Hepatocyte (in vitro differentiated cells): Measurements from ENCODE around the gene KCNQ1. TPM values are rescaled to one million over a fixed set of nuclear protein-coding genes. Genes with fewer than 3 reads are reported as not detected.

Experiments used
- DNase-seq: peaks from one replicate; pipeline ENCODE4 v3.0.0-alpha.2; 2016; ENCODE audit warnings: low spot score
- H2AFZ ChIP-seq: fragments of 200-600 bp; sonication (generic); 2 replicates; pipeline ENCODE4 v1.6.0; 2016; ENCODE audit warnings: antibody characterized with exemption, mild to moderate bottlenecking
- H3K27ac ChIP-seq: fragments of 200-600 bp; sonication (generic); 2 replicates; pipeline ENCODE4 v1.5.1; 2016; ENCODE audit warnings: mild to moderate bottlenecking
- H3K27me3 ChIP-seq: fragments of 200-600 bp; sonication (generic); 2 replicates; pipeline ENCODE4 v1.6.1; 2016
- H3K36me3 ChIP-seq: fragments of 200-600 bp; sonication (generic); replicated peaks from 2 replicates; pipeline ENCODE4 v1.5.1; 2016; ENCODE audit warnings: low read depth; ENCODE audit not compliant: insufficient read depth
- H3K4me1 ChIP-seq: fragments of 200-600 bp; sonication (generic); 2 replicates; pipeline ENCODE4 v1.5.1; 2016; ENCODE audit warnings: mild to moderate bottlenecking, moderate library complexity; ENCODE audit not compliant: insufficient read depth
- H3K4me2 ChIP-seq: fragments of 200-600 bp; sonication (generic); 2 replicates; pipeline ENCODE4 v1.6.0; 2016
- H3K4me3 ChIP-seq: fragments of 200-600 bp; sonication (generic); 2 replicates; pipeline ENCODE4 v1.5.1; 2016; ENCODE audit warnings: mild to moderate bottlenecking
- H3K79me2 ChIP-seq: fragments of 200-600 bp; sonication (generic); 2 replicates; pipeline ENCODE4 v1.6.0; 2017; ENCODE audit warnings: mild to moderate bottlenecking
- H3K9me2 ChIP-seq: fragments of 200-600 bp; sonication (generic); replicated peaks from 2 replicates; pipeline ENCODE4 v1.6.0; 2017; ENCODE audit warnings: mild to moderate bottlenecking; ENCODE audit not compliant: insufficient read depth
- H3K9me3 ChIP-seq: fragments of 200-600 bp; sonication (generic); 2 replicates; pipeline ENCODE4 v1.5.1; 2016; ENCODE audit warnings: low read depth, mild to moderate bottlenecking
- H4K20me1 ChIP-seq: fragments of 200-600 bp; sonication (generic); 2 replicates; pipeline ENCODE4 v1.6.0; 2016; ENCODE audit warnings: mild to moderate bottlenecking; ENCODE audit not compliant: insufficient read depth, poor library complexity, severe bottlenecking
- EZH2 ChIP-seq: fragments of 200-600 bp; sonication (generic); IDR thresholded peaks from 2 replicates; pipeline ENCODE4 v1.6.1; 2016; ENCODE audit warnings: antibody characterized with exemption, mild to moderate bottlenecking, borderline replicate concordance
- EZH2phosphoT487 ChIP-seq: fragments of 200-600 bp; sonication (generic); IDR thresholded peaks from one replicate; pipeline ENCODE4 v1.6.1; 2018; ENCODE audit warnings: antibody characterized with exemption, mild to moderate bottlenecking, low read depth, moderate library complexity; ENCODE audit not compliant: unreplicated experiment, severe bottlenecking
- WGBS: methylation state at CpG from one replicate; pipeline ENCODE4 v1.1.6; 2016; ENCODE audit warnings: low lambda C conversion rate; ENCODE audit errors: missing lambda C conversion rate; 5-methylcytosine and 5-hydroxymethylcytosine counted together
- polyA plus RNA-seq: library from polyadenylated mRNA; unstranded; fragments of >200 nt; fragmentation: Nextera tagmentation; extraction: Ambion mirVana; gene quantifications from 2 replicates; pipeline ENCODE4 v1.2.1, GENCODE V29; 2016
- total RNA-seq: library from RNA; depleted of rRNA; stranded (reverse); fragments of >200 nt; gene quantifications from 2 replicates; pipeline ENCODE4 v1.2.3, GENCODE V29; 2014
- TF ChIP-seq, protein P1 (sequence below): fragments of 200-600 bp; sonication (generic); IDR thresholded peaks from 2 replicates; pipeline ENCODE4 v1.5.1; 2016; ENCODE audit warnings: antibody characterized with exemption, mild to moderate bottlenecking; ENCODE audit not compliant: poor library complexity

The KCNQ1 gene
- total and polyA plus RNA-seq, 2 experiments from 2014 or later: 1.8 to 6.4 TPM

DNA sequence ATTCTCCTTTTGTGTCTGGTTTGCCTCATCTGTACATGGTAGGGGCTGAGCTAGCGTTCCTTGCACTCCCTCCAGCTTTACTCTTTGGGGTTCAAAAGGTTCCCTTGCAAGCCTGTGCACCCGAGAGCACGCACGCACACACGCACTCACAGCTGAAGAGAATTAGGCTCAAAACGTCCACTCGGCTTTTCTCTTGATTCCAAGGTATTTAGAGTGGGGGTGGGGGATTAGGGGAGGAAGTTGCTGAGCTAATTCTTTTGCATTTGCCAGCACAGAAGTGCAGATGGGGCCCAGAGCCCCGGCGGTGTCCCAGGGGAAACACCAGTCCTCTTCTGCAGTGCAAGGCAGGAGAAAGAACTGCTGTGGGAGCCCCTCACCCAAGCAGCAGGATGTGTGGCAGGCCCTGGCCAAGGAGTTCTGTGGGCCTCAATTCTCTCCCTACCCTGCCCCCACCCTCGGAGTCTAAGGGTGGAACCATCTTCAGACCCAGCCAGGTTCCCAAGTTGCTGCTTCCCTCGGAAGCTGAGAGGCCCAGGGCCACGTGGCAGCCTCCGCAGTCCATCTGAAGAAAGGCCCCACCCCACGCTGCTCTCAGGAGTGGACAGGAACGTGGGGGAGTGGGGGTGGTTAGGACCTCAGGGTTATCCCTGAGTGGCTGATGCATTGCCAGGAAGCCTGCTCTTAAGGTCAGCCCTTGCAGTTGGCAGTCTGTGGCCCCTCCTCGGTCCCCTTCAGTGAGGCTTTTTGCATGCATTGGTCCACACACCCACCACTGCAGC lies 258.7 kb downstream of the KCNQ1 start:
- peak overlapping the region; percentile 44 for H3K4me2 ChIP-seq
- H2AFZ ChIP-seq: no peak overlapping the region
- no peaks in the 10 kb centered on the region for H3K9me3 ChIP-seq
- no peaks in the 10 kb centered on the region for H3K36me3 ChIP-seq
- no peaks in the 10 kb centered on the region for H3K27me3 ChIP-seq
- H3K4me3 ChIP-seq: no peak overlapping the region
- peaks cover 9% of the 10 kb centered on the region for H4K20me1 ChIP-seq
- peaks cover 12% of the 10 kb centered on the region for H3K79me2 ChIP-seq
- peak; percentile 78 for DNase-seq
- WGBS: 32% methylated on average over 15 of the region's 16 CpGs
- no peak for TF ChIP-seq EZH2phosphoT487
- TF ChIP-seq, protein P1, sequence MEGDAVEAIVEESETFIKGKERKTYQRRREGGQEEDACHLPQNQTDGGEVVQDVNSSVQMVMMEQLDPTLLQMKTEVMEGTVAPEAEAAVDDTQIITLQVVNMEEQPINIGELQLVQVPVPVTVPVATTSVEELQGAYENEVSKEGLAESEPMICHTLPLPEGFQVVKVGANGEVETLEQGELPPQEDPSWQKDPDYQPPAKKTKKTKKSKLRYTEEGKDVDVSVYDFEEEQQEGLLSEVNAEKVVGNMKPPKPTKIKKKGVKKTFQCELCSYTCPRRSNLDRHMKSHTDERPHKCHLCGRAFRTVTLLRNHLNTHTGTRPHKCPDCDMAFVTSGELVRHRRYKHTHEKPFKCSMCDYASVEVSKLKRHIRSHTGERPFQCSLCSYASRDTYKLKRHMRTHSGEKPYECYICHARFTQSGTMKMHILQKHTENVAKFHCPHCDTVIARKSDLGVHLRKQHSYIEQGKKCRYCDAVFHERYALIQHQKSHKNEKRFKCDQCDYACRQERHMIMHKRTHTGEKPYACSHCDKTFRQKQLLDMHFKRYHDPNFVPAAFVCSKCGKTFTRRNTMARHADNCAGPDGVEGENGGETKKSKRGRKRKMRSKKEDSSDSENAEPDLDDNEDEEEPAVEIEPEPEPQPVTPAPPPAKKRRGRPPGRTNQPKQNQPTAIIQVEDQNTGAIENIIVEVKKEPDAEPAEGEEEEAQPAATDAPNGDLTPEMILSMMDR: no peak
- TF ChIP-seq EZH2: no peak
- no peaks in the 10 kb centered on the region for H3K9me2 ChIP-seq
- peak overlapping the region; percentile 77 for H3K27ac ChIP-seq
- H3K4me1 ChIP-seq: peaks cover 38% of the 10 kb centered on the region

DNA sequence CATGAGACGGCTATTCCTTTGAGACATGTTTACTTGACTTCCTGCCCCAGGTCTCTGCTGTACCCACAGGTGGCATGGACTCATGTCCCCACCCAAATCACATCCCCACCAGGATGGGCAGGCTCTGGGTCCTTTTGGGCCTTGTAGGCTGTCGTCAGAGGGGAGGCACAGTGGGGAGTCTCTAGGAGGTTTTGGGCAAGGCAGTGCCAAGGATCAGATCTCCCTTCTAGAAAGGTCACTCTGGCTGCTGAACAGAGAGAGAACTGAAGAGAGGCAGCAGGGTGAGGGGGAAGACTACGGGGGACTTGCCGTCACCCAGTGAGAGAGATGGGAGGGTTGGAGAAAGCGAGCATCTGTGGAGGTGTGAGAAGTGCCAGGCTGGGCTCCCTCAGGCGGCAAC lies 259.5 kb downstream of the KCNQ1 start:
- peaks cover 2% of the 10 kb centered on the region for H4K20me1 ChIP-seq
- no peak for TF ChIP-seq EZH2phosphoT487
- no peak for TF ChIP-seq EZH2
- TF ChIP-seq, protein P1: no peak
- H3K79me2 ChIP-seq: peaks cover 4% of the 10 kb centered on the region
- no peaks in the 10 kb centered on the region for H3K27me3 ChIP-seq
- no peaks in the 10 kb centered on the region for H3K9me2 ChIP-seq
- DNase-seq: no peak
- H3K4me1 ChIP-seq: peaks cover 39% of the 10 kb centered on the region
- no peak overlapping the region for H3K4me3 ChIP-seq
- peak overlapping the region; percentile 77 for H3K27ac ChIP-seq
- no peaks in the 10 kb centered on the region for H3K9me3 ChIP-seq
- WGBS: 98% methylated on average over 6 of the region's 6 CpGs
- no peak overlapping the region for H2AFZ ChIP-seq
- peak overlapping the region; percentile 44 for H3K4me2 ChIP-seq
- H3K36me3 ChIP-seq: no peaks in the 10 kb centered on the region

DNA sequence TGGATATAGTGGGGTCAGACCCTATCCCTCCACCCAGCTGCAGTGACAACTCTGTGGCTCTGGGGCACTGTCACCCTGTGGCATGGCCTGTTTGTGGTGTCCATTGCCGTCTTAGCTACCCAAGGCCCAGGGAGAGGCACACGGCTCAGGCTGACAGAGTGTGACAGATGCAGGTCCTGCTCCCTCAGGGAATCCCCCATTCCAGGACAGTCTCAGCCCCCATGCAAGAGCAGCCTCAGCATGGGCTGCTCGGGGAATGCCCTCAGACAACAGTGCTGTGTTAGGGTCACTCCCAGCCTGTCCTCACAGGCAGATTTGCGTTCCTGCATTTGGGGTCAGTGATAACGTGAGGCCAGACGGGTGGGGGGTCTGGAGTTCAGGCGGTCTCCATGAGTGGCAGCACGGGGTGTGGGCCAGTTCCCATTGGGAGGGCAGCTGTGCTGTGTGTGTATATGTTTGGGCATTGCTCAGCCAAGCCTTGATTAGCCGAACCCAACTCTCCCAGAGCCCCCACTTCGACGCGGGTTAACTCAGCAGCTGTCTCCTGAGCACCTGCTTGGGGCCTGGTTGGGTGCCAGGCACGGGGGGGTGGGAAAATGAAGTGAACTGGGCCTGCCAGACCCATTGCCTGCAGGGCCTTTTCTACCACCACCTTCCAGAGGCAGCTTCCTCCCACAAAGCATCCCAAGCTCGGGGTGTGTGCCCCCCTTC lies 260.2 kb downstream of the KCNQ1 start:
- no peaks in the 10 kb centered on the region for H3K9me3 ChIP-seq
- WGBS: 90% methylated on average over 14 of the region's 14 CpGs
- no peaks in the 10 kb centered on the region for H3K27me3 ChIP-seq

More for the DNA sequence above, 260.2 kb downstream of the KCNQ1 start:
- Histone ChIP-seq H3K79me2 (no peaks in the 10 kb centered on the region), H2AFZ (no peak overlapping the region), H3K4me2 (no peak overlapping the region), H3K27ac (no peak overlapping the region), H4K20me1 (no peaks in the 10 kb centered on the region), H3K4me1 (peaks cover 44% of the 10 kb centered on the region), H3K4me3 (no peak overlapping the region), H3K36me3 (no peaks in the 10 kb centered on the region), H3K9me2 (no peaks in the 10 kb centered on the region)
- TF ChIP-seq, protein P1: no peak
- no peak for TF ChIP-seq EZH2
- DNase-seq: no peak
